ENCODE data around the gene OR5D16.

GRCh38 chr11:55838452-55838851 is at the start of gene OR5D16:
- TF ChIP-seq POLR2A (IDR thresholded peaks at IDR 0.05; ENCODE audit: low read depth, low read length) (no peak), POLR2AphosphoS5 (IDR thresholded peaks at IDR 0.05; ENCODE audit: low read depth, low read length) (no peak)

All from GM12891 (cell line).